HTR-8/SVneo (cell line): Measurements from ENCODE around the gene CYRIA.

Experiments used
- DNase-seq: peaks from one replicate; pipeline ENCODE4 v3.0.0; 2011; ENCODE audit warnings: low spot score, mixed read lengths; ENCODE audit not compliant: insufficient read length
- FAIRE-seq: peaks from 2 replicates; lab custom pipeline; 2011; peaks lifted over from hg19 to GRCh38; lab: Jason Lieb, UNC

Gene CYRIA

GRCh38 chr2:16674154-16674553 is 8.5 kb upstream of the CYRIA start:
- FAIRE-seq (no peak), DNase-seq (no peak)

GRCh38 chr2:16671760-16672159 is 6.1 kb upstream of the CYRIA start:
- DNase-seq (no peak), FAIRE-seq (no peak)

- no peak for FAIRE-seq
- DNase-seq = no peak
Observed at GRCh38 chr2:16669388-16669787, 3.8 kb upstream of the CYRIA start.

- no peak for FAIRE-seq
- DNase-seq = no peak
Observed at GRCh38 chr2:16666449-16666801, 791 bp upstream of the CYRIA start.

GRCh38 chr2:16664809-16665747 is 556 bp downstream of the CYRIA start:
- FAIRE-seq (no peak), DNase-seq (no peak)

- DNase-seq = no peak
- no peak for FAIRE-seq
Observed at GRCh38 chr2:16664052-16664731, 1.4 kb downstream of the CYRIA start.

GRCh38 chr2:16663121-16663905 is 2.3 kb downstream of the CYRIA start:
- FAIRE-seq = no peak
- no peak for DNase-seq

GRCh38 chr2:16661936-16662839 is 3.4 kb downstream of the CYRIA start:
- FAIRE-seq (no peak), DNase-seq (no peak)

GRCh38 chr2:16661526-16661925 is 4.1 kb downstream of the CYRIA start:
- no peak for FAIRE-seq

GRCh38 chr2:16660556-16660955 is 5.1 kb downstream of the CYRIA start:
- DNase-seq (no peak), FAIRE-seq (no peak)

More at GRCh38 chr2:16661526-16661925, 4.1 kb downstream of the CYRIA start:
- no peak for DNase-seq

- DNase-seq (no peak), FAIRE-seq (no peak)
Observed at GRCh38 chr2:16660114-16660513, 5.5 kb downstream of the CYRIA start.

- DNase-seq (no peak), FAIRE-seq (no peak)
Observed at GRCh38 chr2:16658076-16658739, 7.4 kb downstream of the CYRIA start.

GRCh38 chr2:16657671-16658070 is 8.0 kb downstream of the CYRIA start:
- FAIRE-seq = no peak
- DNase-seq = no peak

- FAIRE-seq (no peak), DNase-seq (no peak)
Observed at GRCh38 chr2:16656784-16657391, 8.7 kb downstream of the CYRIA start.

- DNase-seq = no peak
- no peak for FAIRE-seq
Observed at GRCh38 chr2:16655905-16656642, 9.6 kb downstream of the CYRIA start.

- FAIRE-seq = no peak
- no peak for DNase-seq
Observed at GRCh38 chr2:16655445-16655837, 10.2 kb downstream of the CYRIA start.

GRCh38 chr2:16654833-16655444 is 10.7 kb downstream of the CYRIA start:
- FAIRE-seq = no peak

GRCh38 chr2:16653799-16654198 is 11.8 kb downstream of the CYRIA start:
- no peak for DNase-seq
- no peak for FAIRE-seq

More at GRCh38 chr2:16654833-16655444, 10.7 kb downstream of the CYRIA start:
- no peak for DNase-seq
